Neural cell (in vitro differentiated cells): ENCODE data around the gene STXBP1. TPM values are rescaled to one million over a fixed set of nuclear protein-coding genes. Genes with fewer than 3 reads are reported as not detected.

Experiments used
- H2AFZ ChIP-seq: fragments of 200-600, 300-800 bp; sonication (generic), shearing (Covaris generic); 2 replicates; pipeline ENCODE4 v1.6.0; 2014; ENCODE audit warnings: low read depth, mild to moderate bottlenecking, antibody characterized with exemption, low read length, moderate library complexity
- H3F3A ChIP-seq: fragments of 200-600 bp; shearing (Covaris generic); 2 replicates; pipeline ENCODE4 v1.6.1; 2016; ENCODE audit warnings: mild to moderate bottlenecking, moderate library complexity, mixed read lengths, antibody characterized with exemption, low read length; ENCODE audit not compliant: insufficient read depth, poor library complexity, severe bottlenecking
- H3K27ac ChIP-seq: fragments of 200-600, 300-800 bp; sonication (generic), shearing (Covaris generic); 2 replicates; pipeline ENCODE4 v1.5.1; 2014; ENCODE audit warnings: mild to moderate bottlenecking, low read length, moderate library complexity
- H3K27me3 ChIP-seq: fragments of 300-800, 200-600 bp; sonication (generic), shearing (Covaris generic); 2 replicates; pipeline ENCODE4 v1.6.0; 2014; ENCODE audit warnings: mild to moderate bottlenecking, low read depth, low read length, moderate library complexity; ENCODE audit not compliant: insufficient read depth
- H3K36me3 ChIP-seq: fragments of 300-800, 200-600 bp; sonication (generic), shearing (Covaris generic); 2 replicates; pipeline ENCODE4 v1.5.1; 2014; ENCODE audit warnings: mild to moderate bottlenecking, antibody characterized with exemption, low read length, moderate library complexity; ENCODE audit not compliant: insufficient read depth
- H3K4me2 ChIP-seq: fragments of 300-800, 200-600 bp; sonication (generic), shearing (Covaris generic); 2 replicates; pipeline ENCODE4 v1.6.0; 2014; ENCODE audit warnings: mild to moderate bottlenecking, low read length
- H3K4me3 ChIP-seq: fragments of 300-800, 200-600 bp; sonication (generic), shearing (Covaris generic); 2 replicates; pipeline ENCODE4 v1.5.1; 2014; ENCODE audit warnings: mild to moderate bottlenecking, low read length, moderate library complexity
- H3K79me2 ChIP-seq: fragments of 200-600 bp; shearing (Covaris generic); replicated peaks from 2 replicates; pipeline ENCODE4 v1.6.0; 2014; ENCODE audit warnings: mild to moderate bottlenecking, low read length, moderate library complexity; ENCODE audit not compliant: insufficient read depth
- H3K9ac ChIP-seq: fragments of 300-800, 200-600 bp; sonication (generic), shearing (Covaris generic); 2 replicates; pipeline ENCODE4 v1.6.1; 2016; ENCODE audit warnings: mild to moderate bottlenecking, low read length, mixed read lengths
- H3K9me2 ChIP-seq: fragments of 200-600 bp; shearing (Covaris generic); 2 replicates; pipeline ENCODE4 v1.6.1; 2016; ENCODE audit warnings: mild to moderate bottlenecking, low read length, mixed read lengths; ENCODE audit not compliant: insufficient read depth
- H3K9me3 ChIP-seq: fragments of 200-600, 300-800 bp; sonication (generic), shearing (Covaris generic); 2 replicates; pipeline ENCODE4 v1.6.1; 2016; ENCODE audit warnings: mild to moderate bottlenecking, mixed run types, low read length, moderate library complexity, mixed read lengths
- H4K20me1 ChIP-seq: fragments of 200-600 bp; shearing (Covaris generic); 2 replicates; pipeline ENCODE4 v1.6.1; 2016; ENCODE audit warnings: mild to moderate bottlenecking, mixed run types; ENCODE audit not compliant: insufficient read depth
- EP300 ChIP-seq: fragments of 450-650 bp; conservative IDR thresholded peaks from 2 replicates; pipeline ENCODE4 v1.6.1; 2014; ENCODE audit warnings: antibody characterized with exemption, mild to moderate bottlenecking, moderate library complexity; ENCODE audit not compliant: poor library complexity, severe bottlenecking
- EZH2 ChIP-seq: fragments of 200-600, 300-800 bp; shearing (Covaris generic), sonication (generic); IDR thresholded peaks from 2 replicates; pipeline ENCODE4 v1.6.1; 2014; ENCODE audit warnings: antibody characterized with exemption, low read length, borderline replicate concordance, mild to moderate bottlenecking; ENCODE audit not compliant: insufficient read depth, poor library complexity, severe bottlenecking
- MXI1 ChIP-seq: fragments of 450-650 bp; conservative IDR thresholded peaks from 2 replicates; pipeline ENCODE4 v1.6.1; 2014; ENCODE audit warnings: antibody characterized with exemption, mild to moderate bottlenecking; ENCODE audit not compliant: poor library complexity, severe bottlenecking
- POLR2AphosphoS5 ChIP-seq: IDR thresholded peaks from 2 replicates; pipeline ENCODE4 v1.6.1; 2012
- RAD21 ChIP-seq: fragments of 450-650 bp; conservative IDR thresholded peaks from 2 replicates; pipeline ENCODE4 v1.6.1; 2014; ENCODE audit warnings: antibody characterized with exemption, mild to moderate bottlenecking, moderate library complexity
- SMC3 ChIP-seq: fragments of 450-650 bp; conservative IDR thresholded peaks from 2 replicates; pipeline ENCODE4 v1.6.1; 2014; ENCODE audit warnings: antibody characterized with exemption, mild to moderate bottlenecking, moderate library complexity; ENCODE audit not compliant: poor library complexity
- TAF1 ChIP-seq: IDR thresholded peaks from 2 replicates; pipeline ENCODE4 v1.6.1; 2012; ENCODE audit warnings: low read depth
- polyA plus RNA-seq: library from polyadenylated mRNA; depleted of rRNA; stranded (reverse); fragments of >200 nt; gene quantifications from 2 replicates; pipeline ENCODE4 v1.2.3, GENCODE V29; 2014
- TF ChIP-seq, protein P1 (sequence below): IDR thresholded peaks from 2 replicates; pipeline ENCODE4 v1.6.1; 2012; ENCODE audit warnings: borderline replicate concordance
- TF ChIP-seq, protein P2 (sequence below): fragments of 450-650 bp; IDR thresholded peaks from 2 replicates; pipeline ENCODE4 v1.5.1; 2014; ENCODE audit warnings: antibody characterized with exemption, mild to moderate bottlenecking, moderate library complexity; ENCODE audit not compliant: poor library complexity, severe bottlenecking

STXBP1 gene
- polyA plus RNA-seq, 1 donor from 2014 or later: 42.5 TPM

DNA sequence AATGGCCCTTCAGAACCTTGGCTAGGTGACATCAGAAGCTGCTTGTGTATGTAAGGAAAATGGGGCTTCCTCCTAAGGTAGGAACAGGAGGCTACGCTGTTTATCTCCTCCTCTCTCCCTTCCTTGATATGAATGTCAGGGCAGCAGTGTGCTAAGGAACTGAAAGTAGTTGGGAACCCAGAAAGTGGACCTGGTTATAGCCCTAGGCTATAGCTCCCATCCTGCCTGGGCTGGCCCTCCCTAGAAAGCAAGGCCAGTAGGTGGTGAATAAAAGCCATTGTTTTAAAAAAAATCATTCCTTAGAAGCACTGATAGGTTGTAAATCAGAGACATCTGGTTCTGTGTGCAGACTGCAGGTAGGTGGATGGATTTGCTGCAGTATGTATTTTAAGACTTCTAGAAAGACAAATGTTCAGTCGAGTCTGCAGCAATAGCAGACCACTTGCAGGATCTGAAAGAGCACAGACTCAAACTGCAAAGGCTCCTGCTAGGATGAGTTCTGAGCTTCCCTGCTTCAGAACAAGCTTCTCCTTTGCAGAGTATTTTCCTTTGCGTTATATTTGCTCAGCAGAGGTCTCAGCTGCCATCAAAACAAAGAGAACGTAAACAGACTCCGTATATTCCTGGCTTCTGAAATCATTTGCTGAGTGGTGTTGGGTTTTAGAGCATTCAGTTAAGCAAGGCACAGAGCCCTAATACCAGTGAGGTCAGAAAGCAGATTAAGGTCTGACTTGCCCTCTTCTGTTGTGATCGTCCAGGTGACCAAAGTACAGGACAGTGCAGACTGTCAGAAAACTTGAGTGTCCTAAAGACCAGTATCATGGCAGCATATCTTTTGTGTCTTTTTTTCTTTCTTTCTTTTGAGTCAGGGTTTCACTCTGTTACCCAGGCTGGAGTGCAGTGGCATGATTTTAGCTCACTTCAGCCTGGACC, 74.7 kb downstream of the STXBP1 start:
- no peak overlapping the region for H2AFZ ChIP-seq
- H3K4me2 ChIP-seq: no peak overlapping the region
- no peaks in the 10 kb centered on the region for H3K27me3 ChIP-seq
- no peak for TF ChIP-seq MXI1
- TF ChIP-seq, protein P1, sequence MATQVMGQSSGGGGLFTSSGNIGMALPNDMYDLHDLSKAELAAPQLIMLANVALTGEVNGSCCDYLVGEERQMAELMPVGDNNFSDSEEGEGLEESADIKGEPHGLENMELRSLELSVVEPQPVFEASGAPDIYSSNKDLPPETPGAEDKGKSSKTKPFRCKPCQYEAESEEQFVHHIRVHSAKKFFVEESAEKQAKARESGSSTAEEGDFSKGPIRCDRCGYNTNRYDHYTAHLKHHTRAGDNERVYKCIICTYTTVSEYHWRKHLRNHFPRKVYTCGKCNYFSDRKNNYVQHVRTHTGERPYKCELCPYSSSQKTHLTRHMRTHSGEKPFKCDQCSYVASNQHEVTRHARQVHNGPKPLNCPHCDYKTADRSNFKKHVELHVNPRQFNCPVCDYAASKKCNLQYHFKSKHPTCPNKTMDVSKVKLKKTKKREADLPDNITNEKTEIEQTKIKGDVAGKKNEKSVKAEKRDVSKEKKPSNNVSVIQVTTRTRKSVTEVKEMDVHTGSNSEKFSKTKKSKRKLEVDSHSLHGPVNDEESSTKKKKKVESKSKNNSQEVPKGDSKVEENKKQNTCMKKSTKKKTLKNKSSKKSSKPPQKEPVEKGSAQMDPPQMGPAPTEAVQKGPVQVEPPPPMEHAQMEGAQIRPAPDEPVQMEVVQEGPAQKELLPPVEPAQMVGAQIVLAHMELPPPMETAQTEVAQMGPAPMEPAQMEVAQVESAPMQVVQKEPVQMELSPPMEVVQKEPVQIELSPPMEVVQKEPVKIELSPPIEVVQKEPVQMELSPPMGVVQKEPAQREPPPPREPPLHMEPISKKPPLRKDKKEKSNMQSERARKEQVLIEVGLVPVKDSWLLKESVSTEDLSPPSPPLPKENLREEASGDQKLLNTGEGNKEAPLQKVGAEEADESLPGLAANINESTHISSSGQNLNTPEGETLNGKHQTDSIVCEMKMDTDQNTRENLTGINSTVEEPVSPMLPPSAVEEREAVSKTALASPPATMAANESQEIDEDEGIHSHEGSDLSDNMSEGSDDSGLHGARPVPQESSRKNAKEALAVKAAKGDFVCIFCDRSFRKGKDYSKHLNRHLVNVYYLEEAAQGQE: no peak
- no peak for TF ChIP-seq EP300
- TF ChIP-seq EZH2: no peak
- no peak for TF ChIP-seq TAF1
- no peak for TF ChIP-seq POLR2AphosphoS5
- TF ChIP-seq, protein P2, sequence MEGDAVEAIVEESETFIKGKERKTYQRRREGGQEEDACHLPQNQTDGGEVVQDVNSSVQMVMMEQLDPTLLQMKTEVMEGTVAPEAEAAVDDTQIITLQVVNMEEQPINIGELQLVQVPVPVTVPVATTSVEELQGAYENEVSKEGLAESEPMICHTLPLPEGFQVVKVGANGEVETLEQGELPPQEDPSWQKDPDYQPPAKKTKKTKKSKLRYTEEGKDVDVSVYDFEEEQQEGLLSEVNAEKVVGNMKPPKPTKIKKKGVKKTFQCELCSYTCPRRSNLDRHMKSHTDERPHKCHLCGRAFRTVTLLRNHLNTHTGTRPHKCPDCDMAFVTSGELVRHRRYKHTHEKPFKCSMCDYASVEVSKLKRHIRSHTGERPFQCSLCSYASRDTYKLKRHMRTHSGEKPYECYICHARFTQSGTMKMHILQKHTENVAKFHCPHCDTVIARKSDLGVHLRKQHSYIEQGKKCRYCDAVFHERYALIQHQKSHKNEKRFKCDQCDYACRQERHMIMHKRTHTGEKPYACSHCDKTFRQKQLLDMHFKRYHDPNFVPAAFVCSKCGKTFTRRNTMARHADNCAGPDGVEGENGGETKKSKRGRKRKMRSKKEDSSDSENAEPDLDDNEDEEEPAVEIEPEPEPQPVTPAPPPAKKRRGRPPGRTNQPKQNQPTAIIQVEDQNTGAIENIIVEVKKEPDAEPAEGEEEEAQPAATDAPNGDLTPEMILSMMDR: no peak
- no peak for TF ChIP-seq SMC3
- TF ChIP-seq RAD21: no peak
- no peaks in the 10 kb centered on the region for H3K79me2 ChIP-seq
- peaks cover 5% of the 10 kb centered on the region for H3K36me3 ChIP-seq
- no peaks in the 10 kb centered on the region for H3F3A ChIP-seq
- no peak overlapping the region for H3K27ac ChIP-seq
- H3K9me3 ChIP-seq: no peaks in the 10 kb centered on the region
- H4K20me1 ChIP-seq: peaks cover 3% of the 10 kb centered on the region
- H3K9ac ChIP-seq: no peak overlapping the region
- no peaks in the 10 kb centered on the region for H3K9me2 ChIP-seq
- H3K4me3 ChIP-seq: no peak overlapping the region

DNA sequence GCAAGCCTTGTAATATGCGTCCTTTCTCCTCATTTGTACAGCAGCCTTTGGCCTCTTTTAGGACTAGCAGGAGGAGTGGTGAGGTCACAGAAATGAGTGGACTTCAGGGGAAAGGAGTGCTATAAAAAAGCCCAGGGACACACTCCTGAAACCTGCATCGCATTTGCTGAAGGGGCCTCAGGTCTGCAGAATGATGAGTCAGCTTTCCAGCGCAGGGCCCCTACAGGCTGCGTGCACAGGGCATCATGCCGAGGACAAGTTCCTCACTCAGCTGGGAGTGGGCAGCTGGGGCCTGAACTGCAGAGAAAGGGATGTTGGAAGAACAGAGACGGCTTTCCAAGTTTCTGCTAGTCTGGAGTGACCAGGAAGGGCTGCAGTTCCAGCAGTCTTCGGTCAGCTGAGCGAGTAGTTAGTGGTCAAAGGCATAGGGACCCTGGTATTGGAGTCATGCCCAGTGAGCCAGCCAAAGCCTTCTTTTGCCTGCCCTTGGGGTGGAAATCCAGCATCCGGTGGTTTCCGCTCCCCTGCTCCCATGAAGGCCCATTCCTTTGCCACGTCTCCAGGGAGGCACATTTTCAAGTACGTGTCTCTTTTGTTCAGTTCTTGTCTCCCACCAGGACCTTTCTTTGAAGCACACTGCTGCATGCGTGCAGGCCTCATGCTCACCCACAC, 77.4 kb downstream of the STXBP1 start:
- no peaks in the 10 kb centered on the region for H3K9me3 ChIP-seq
- H3K27ac ChIP-seq: no peak overlapping the region
- no peaks in the 10 kb centered on the region for H3K9me2 ChIP-seq
- no peak overlapping the region for H3K4me3 ChIP-seq
- peaks cover 3% of the 10 kb centered on the region for H4K20me1 ChIP-seq
- no peak overlapping the region for H2AFZ ChIP-seq
- H3K27me3 ChIP-seq: no peaks in the 10 kb centered on the region
- TF ChIP-seq EP300 (no peak), TAF1 (no peak), MXI1 (no peak), SMC3 (no peak), RAD21 (no peak)
- TF ChIP-seq, protein P2: no peak
- TF ChIP-seq, protein P1: no peak
- no peak overlapping the region for H3K4me2 ChIP-seq
- H3K9ac ChIP-seq: no peak overlapping the region
- H3K79me2 ChIP-seq: no peaks in the 10 kb centered on the region
- no peaks in the 10 kb centered on the region for H3K36me3 ChIP-seq
- H3F3A ChIP-seq: no peaks in the 10 kb centered on the region
